ENCODE measurements around the gene MRPL53.

Gene MRPL53

DNA sequence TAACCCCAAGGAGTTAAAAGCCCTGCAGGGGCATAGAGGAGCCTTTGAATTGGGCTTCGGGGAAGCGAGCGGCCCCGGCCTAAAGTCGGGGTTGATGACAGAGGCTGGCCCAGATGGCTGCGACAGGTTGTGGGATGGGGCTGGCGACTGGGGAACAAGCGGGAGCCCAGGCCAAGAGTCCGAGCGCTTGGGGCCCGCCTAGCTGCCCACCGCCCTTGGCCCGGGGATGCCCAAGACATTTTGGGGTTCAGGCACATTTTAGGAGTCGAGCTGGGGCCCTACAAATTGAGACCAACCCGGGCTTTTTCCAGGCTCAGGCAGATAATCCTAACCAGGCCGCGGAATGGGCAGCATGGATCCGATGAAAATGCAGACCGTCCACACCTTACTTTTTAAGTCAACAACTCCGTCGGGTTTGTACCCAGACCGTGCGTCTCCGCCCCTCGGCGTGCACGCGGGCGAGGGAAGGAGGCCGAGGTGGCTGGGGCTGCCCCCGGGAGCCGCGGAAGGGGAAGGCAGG is 31.2 kb downstream of the MRPL53 start:
- no peaks in the 10 kb centered on the region for H4K20me1 ChIP-seq
- H3K36me3 ChIP-seq, result no peaks in the 10 kb centered on the region
- H3K27me3 ChIP-seq, result peaks cover 23% of the 10 kb centered on the region
- H3K4me1 ChIP-seq, result peaks cover 69% of the 10 kb centered on the region
- peak overlapping the region; percentile 93 for H3K27ac ChIP-seq
- TF ChIP-seq Cebpa-rat (IDR thresholded peaks at IDR 0.05), result no peak
- peak overlapping the region; percentile 84 for H3K9ac ChIP-seq
- peak overlapping the region; percentile 99 for H3K4me2 ChIP-seq
- H3K9me3 ChIP-seq, result peaks cover 6% of the 10 kb centered on the region
- peak overlapping the region; percentile 75; the same call in 1 of the 2 replicates for H3K4me3 ChIP-seq

DNA sequence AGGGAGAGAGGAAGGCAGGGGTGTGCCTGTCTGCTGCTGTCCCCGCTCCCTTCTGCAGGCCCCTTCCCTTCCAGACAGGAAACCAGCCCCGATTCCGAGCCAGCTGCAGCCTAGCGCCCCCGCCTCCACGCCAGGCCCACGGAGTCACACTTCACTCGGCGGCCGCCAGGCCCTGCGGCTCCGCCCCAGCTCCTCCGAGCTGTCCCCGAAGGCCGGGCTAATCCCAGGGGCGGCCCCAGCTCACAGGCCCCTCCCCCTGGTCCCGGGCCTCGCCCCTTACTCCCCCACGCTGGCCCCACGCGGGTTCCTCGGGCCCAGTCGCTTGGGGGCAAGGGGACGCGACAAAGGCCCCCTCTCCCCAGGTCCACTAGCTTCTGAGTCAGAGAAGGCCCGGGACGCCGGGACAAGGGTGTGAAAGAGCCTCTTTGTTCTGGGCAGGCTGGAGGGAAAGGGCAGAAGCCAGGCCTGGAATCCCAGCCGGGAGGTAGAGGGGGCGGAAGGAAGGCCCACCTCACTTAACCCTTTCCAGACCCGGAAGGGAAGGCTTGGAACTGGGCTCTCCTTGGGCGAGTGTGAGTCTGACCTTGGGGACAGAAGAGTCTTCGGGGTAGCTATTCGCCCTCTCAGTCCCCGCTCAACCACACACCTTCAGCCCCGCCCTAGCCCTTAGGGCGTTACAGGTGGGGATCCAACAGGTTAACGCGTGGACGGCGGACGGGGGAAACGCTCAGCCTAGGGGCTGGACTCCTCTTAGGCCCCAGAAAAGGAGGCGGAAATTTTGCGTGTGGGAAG is 31.9 kb downstream of the MRPL53 start:
- TF ChIP-seq Cebpa-rat (IDR thresholded peaks at IDR 0.05), result no peak

DNA sequence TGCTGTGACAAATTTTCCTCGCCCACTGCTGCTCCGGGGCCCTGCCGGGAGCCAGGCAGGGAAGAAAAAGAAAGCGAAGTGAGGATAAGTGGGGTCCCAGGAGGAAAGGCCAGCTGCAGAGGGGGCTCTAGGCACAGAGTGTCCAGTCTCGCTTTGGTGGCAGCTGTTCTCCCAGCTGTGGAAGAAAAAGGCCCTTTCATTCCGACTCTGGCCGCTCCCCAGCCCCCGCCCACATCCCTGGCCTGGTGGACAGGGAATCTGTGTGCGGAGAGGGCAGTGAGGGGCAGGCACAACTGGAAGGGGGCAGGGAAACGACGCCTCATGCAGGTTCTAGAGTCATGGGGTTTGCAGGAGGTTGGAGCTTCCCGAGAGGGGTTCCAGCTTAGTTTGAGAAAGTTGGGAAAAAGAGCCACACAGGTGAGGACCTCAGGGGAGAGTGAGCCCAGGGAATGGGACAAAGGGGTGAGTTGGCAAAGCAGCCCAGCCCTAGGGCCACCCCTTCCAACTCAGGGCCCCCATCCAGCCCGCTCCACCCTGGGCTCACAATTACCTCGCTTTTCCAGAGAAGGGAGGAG is 32.6 kb downstream of the MRPL53 start:
- Histone ChIP-seq H3K36me3 (no peaks in the 10 kb centered on the region), H3K9me3 (peaks cover 6% of the 10 kb centered on the region), H3K4me3 (peak overlapping the region; percentile 75), H3K9ac (peak overlapping the region; percentile 84), H3K4me1 (peaks cover 75% of the 10 kb centered on the region), H4K20me1 (no peaks in the 10 kb centered on the region), H3K27ac (peak overlapping the region; percentile 93), H3K4me2 (peak overlapping the region; percentile 99), H3K27me3 (peaks cover 23% of the 10 kb centered on the region)
- TF ChIP-seq Cebpa-rat (IDR thresholded peaks at IDR 0.05), result no peak

More for the DNA sequence above, 31.9 kb downstream of the MRPL53 start:
- H3K4me2 ChIP-seq, result peak overlapping the region; percentile 99
- no peaks in the 10 kb centered on the region for H3K36me3 ChIP-seq
- peaks cover 6% of the 10 kb centered on the region for H3K9me3 ChIP-seq
- H3K4me3 ChIP-seq, result peak overlapping the region; percentile 75
- no peaks in the 10 kb centered on the region for H4K20me1 ChIP-seq
- peak overlapping the region; percentile 84 for H3K9ac ChIP-seq
- peak overlapping the region; percentile 93 for H3K27ac ChIP-seq
- peaks cover 75% of the 10 kb centered on the region for H3K4me1 ChIP-seq
- H3K27me3 ChIP-seq, result peaks cover 23% of the 10 kb centered on the region

DNA sequence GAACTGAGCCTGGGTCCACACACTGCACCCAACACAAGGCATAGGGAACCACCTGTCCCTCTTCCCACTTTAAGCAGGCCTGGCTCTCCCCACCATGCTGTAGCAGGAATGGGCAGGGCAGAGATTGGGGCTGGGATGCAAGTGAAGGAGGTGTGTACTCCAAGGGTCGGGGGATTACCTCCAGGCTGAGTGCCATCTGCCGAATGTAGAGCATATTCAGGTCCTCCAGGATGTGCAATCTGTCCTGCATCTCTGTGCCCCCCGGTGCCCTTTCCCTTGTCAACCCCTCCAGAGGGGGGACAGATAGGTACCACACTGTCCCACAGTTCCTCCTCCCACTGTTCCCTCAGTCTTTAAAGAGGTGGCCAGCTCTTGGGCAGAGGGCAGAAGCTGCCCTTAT is 33.1 kb downstream of the MRPL53 start:
- Histone ChIP-seq H3K27me3 (peaks cover 23% of the 10 kb centered on the region), H3K27ac (peak overlapping the region; percentile 93), H3K9me3 (peaks cover 6% of the 10 kb centered on the region), H3K4me3 (peak overlapping the region; percentile 75), H3K4me1 (peaks cover 70% of the 10 kb centered on the region), H3K36me3 (no peaks in the 10 kb centered on the region), H4K20me1 (no peaks in the 10 kb centered on the region), H3K4me2 (peak overlapping the region; percentile 99), H3K9ac (peak overlapping the region; percentile 84)
- no peak for TF ChIP-seq Cebpa-rat (IDR thresholded peaks at IDR 0.05)

DNA sequence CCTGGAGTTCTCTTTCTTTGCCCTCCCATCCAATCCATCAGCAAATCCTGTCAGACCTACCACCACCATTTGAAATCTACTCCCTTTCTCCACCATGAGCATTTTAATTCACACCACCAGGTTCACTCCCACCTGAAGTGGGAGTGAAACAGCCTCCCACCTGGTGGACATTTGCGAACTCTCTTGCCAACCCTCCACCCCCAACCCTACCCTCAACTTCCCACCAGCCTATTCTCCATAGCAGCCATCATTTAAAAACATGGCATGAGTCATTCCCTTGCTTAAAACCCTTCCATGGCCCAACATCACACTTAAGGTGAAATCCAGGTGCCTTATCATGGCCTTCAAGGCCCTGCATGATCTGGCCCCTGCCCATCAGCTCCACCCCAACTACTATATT is 34.2 kb downstream of the MRPL53 start:
- no peak for TF ChIP-seq Cebpa-rat (IDR thresholded peaks at IDR 0.05)
- Histone ChIP-seq H3K36me3 (no peaks in the 10 kb centered on the region), H3K9ac (no peak overlapping the region), H3K9me3 (peaks cover 6% of the 10 kb centered on the region), H4K20me1 (no peaks in the 10 kb centered on the region), H3K27me3 (peaks cover 23% of the 10 kb centered on the region), H3K4me1 (peaks cover 59% of the 10 kb centered on the region), H3K4me3 (no peak overlapping the region), H3K4me2 (peak overlapping the region; percentile 99), H3K27ac (no peak overlapping the region)

DNA sequence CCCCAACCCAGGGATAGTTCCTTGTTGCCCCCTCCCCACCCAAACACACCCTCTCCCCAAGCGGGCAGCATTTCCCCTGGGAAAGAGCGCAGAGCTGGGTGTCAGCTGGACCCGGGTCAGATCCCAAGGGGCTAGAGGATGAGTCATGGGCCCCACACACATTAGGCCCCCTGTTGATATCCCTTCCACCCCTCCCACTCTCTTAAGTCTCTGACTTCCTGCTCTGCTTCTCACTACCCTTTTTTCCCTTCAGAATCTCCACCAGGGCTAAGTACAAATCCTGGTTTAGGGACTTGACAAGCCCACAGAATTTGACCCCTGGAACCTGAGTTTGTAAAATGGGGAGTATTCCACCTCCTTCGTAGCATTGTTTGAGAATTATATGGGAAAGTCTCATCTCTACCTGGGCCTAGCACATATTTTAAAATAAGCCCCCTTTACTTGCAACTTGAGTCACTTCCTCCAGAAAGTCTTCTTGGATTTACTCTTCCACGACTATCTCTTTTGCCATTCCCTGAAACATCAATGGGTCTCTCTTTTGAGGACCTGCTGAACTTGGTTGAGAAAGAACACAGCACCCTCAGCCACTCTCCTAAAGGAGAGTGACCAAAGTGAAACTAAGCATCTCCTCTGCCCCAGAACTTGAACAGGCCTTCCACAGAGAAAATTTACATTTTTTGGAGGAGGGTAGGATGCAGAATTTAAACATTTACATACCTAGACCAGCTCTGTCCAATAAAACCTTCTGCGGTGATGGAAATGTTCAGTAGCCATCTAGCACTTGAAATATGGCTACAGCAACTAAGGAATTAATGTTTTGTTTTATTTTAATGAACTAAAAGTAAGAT is 35.4 kb downstream of the MRPL53 start:
- H3K27me3 ChIP-seq, result peaks cover 16% of the 10 kb centered on the region
- H4K20me1 ChIP-seq, result no peaks in the 10 kb centered on the region
- H3K4me1 ChIP-seq, result peaks cover 58% of the 10 kb centered on the region
- peak overlapping the region; percentile 44 for H3K27ac ChIP-seq
- H3K36me3 ChIP-seq, result peaks cover 6% of the 10 kb centered on the region
- peaks cover 6% of the 10 kb centered on the region for H3K9me3 ChIP-seq
- no peak for TF ChIP-seq Cebpa-rat (IDR thresholded peaks at IDR 0.05)
- peak overlapping the region; percentile 99 for H3K4me2 ChIP-seq
- no peak overlapping the region for H3K4me3 ChIP-seq
- H3K9ac ChIP-seq, result no peak overlapping the region

DNA sequence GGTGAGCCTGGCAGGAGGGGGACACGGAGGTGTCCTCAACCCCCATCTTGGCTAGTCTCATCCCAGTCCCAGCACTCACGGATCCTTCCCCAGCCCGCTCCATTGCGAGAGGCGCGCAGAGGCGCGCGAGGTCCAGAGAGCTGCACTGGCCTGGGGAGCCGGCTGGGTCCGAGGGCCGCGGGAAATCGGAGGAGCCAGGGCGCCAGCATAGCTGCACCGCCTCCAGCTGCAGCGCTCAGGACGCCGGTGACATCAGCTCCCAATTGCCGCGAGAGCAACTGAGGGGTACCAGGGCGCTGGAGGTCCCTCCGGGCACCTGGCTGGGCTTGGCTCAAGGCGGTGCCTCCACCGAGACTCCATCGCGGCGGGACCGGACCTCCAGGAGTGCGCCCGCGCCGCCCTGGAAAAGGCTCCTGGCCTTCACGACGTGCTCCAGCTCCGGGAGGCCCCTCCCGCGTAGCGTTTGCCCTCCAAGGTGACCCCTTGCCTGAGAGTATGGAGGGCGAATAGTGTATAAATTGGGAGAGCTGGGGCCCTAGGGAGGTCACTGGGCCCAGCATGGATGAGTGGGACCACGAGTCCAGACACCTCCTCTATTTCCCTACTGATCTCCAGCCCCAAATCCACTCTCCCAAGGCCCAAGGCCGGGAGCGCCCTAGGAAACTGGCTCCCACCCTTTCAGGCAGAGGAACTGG is 36.2 kb downstream of the MRPL53 start:
- Histone ChIP-seq H3K9me3 (no peaks in the 10 kb centered on the region), H3K27me3 (peaks cover 8% of the 10 kb centered on the region), H4K20me1 (no peaks in the 10 kb centered on the region), H3K4me2 (peak overlapping the region; percentile 99), H3K36me3 (peaks cover 14% of the 10 kb centered on the region), H3K9ac (no peak overlapping the region), H3K4me1 (peaks cover 55% of the 10 kb centered on the region), H3K4me3 (no peak overlapping the region), H3K27ac (peak overlapping the region; percentile 44; the same call in 1 of the 2 replicates)
- no peak for TF ChIP-seq Cebpa-rat (IDR thresholded peaks at IDR 0.05)

DNA sequence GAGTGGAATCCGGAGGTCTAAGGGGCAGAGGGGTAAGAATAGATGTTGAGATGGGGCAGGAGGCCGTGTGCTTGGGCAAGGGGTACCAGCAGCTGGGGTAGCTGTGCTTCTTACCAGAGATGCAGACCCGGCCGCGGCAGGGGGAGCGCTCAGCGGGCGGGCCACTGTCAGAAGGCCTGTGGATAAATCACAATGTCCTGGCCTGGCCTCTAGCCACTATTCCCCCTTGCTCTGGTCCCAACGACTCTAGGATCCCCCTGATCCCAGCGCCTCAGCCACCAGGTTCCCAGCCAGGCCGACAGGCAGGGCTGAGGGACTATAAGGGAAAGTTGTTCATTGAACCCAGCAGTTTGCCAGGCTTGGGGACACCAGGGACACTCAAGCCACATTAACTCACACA is 42.0 kb downstream of the MRPL53 start:
- no peak overlapping the region for H3K27ac ChIP-seq
- no peaks in the 10 kb centered on the region for H3K4me1 ChIP-seq
- no peaks in the 10 kb centered on the region for H3K27me3 ChIP-seq
- no peak overlapping the region for H3K9ac ChIP-seq
- H4K20me1 ChIP-seq, result no peaks in the 10 kb centered on the region
- H3K4me3 ChIP-seq, result no peak overlapping the region
- H3K9me3 ChIP-seq, result no peaks in the 10 kb centered on the region
- H3K4me2 ChIP-seq, result no peak overlapping the region
- H3K36me3 ChIP-seq, result peaks cover 72% of the 10 kb centered on the region
- TF ChIP-seq Cebpa-rat (IDR thresholded peaks at IDR 0.05), result no peak
